GM12878 (cell line): ENCODE measurements around the gene MRPS15. TPM values are rescaled to one million over a fixed set of nuclear protein-coding genes. Genes with fewer than 3 reads are reported as not detected.

Experiments used
- ATAC-seq: fragments of 200-7000 bp; cut with Tn5 transposase; 3 replicates; pipeline ENCODE4 v1.9.1; 2020; ENCODE audit warnings: mild to moderate bottlenecking, moderate library complexity
- BruUV-seq: library from RNA; stranded (reverse); fragments of 400-500 nt; replicated peaks from 2 replicates; lab custom pipeline; 2021; lab: Mats Ljungman, UMichigan
- CTCF ChIA-PET: fragments of 300-600 bp; sonication (Branson Sonifier 250); formaldehyde crosslinking; extraction: SDS; loops from one replicate; lab custom pipeline; 2021; ENCODE audit warnings: inconsistent platforms; lab: Yijun Ruan, JAX
- POLR2A ChIA-PET: fragments of 350-600 bp; formaldehyde crosslinking; extraction: SDS; loops from one replicate; lab custom pipeline; 2021; ENCODE audit warnings: inconsistent platforms; lab: Charles Lee
- RAD21 ChIA-PET: fragments of 300-600 bp; sonication (Branson Sonifier 250); formaldehyde crosslinking; loops from one replicate; lab custom pipeline; 2023; ENCODE audit warnings: antibody characterized with exemption; ENCODE audit not compliant: unreplicated experiment; lab: Charles Lee
- SMC1A ChIA-PET: fragments of 300-600 bp; sonication (Branson Sonifier 250); formaldehyde crosslinking; loops from one replicate; lab custom pipeline; 2023; ENCODE audit not compliant: unreplicated experiment, uncharacterized antibody; lab: Charles Lee
- DNase-seq: peaks from one replicate; pipeline ENCODE4 v3.0.0-alpha.2; 2011; ENCODE audit warnings: low read depth, low spot score
- FAIRE-seq: peaks from 3 replicates; lab custom pipeline; 2011; peaks lifted over from hg19 to GRCh38; lab: Jason Lieb, UNC
- H2AFZ ChIP-seq: 2 replicates; pipeline ENCODE4 v1.6.0; 2011; ENCODE audit warnings: low read depth, low read length, control low read depth; ENCODE audit not compliant: control insufficient read depth
- H3K27ac ChIP-seq: 2 replicates; pipeline ENCODE4 v1.5.1; 2011; ENCODE audit warnings: control low read depth; ENCODE audit not compliant: control insufficient read depth, insufficient read depth
- H3K27me3 ChIP-seq, 2 experiments: replicated peaks in 1 of 2; 2 replicates each; pipeline versions ENCODE4 v1.6.0 to v1.6.1; 2011; ENCODE audit warnings: low read length in 1 of 2; ENCODE audit not compliant: control insufficient read depth in 2 of 2, insufficient read depth in 2 of 2
- H3K36me3 ChIP-seq, 2 experiments: 2 replicates each; pipeline ENCODE4 v1.5.1; 2011; ENCODE audit warnings: low read length in 1 of 2; ENCODE audit not compliant: control insufficient read depth in 2 of 2, insufficient read depth in 2 of 2
- H3K4me1 ChIP-seq: 2 replicates; pipeline ENCODE4 v1.6.1; 2011; ENCODE audit warnings: mild to moderate bottlenecking, low read length, moderate library complexity, mixed read lengths; ENCODE audit not compliant: control insufficient read depth, insufficient read depth
- H3K4me2 ChIP-seq: 2 replicates; pipeline ENCODE4 v1.6.0; 2011; ENCODE audit warnings: control low read depth; ENCODE audit not compliant: control insufficient read depth, insufficient read depth
- H3K4me3 ChIP-seq: fragments of 200-600 bp; sonication (generic); 2 replicates; pipeline ENCODE4 v1.5.1; 2016
- H3K79me2 ChIP-seq: 2 replicates; pipeline ENCODE4 v1.6.0; 2011; ENCODE audit warnings: low read length; ENCODE audit not compliant: control insufficient read depth, insufficient read depth
- H3K9ac ChIP-seq: 2 replicates; pipeline ENCODE4 v1.8.0; 2011; ENCODE audit warnings: low read length, control low read depth, mixed read lengths; ENCODE audit not compliant: control insufficient read depth, insufficient read depth
- H3K9me3 ChIP-seq: replicated peaks from 3 replicates; pipeline ENCODE4 v1.5.1; 2011; ENCODE audit warnings: mild to moderate bottlenecking, low read length; ENCODE audit not compliant: control insufficient read depth, insufficient read depth
- H4K20me1 ChIP-seq: 2 replicates; pipeline ENCODE4 v1.6.0; 2011; ENCODE audit not compliant: control insufficient read depth, insufficient read depth
- CHD2 ChIP-seq: IDR thresholded peaks from 2 replicates; pipeline ENCODE4 v1.6.1; 2011; ENCODE audit warnings: low read depth, low read length, improper control_type of control experiment, borderline replicate concordance
- E2F4 ChIP-seq: IDR thresholded peaks from 2 replicates; pipeline ENCODE4 v1.6.1; 2012; ENCODE audit warnings: low read depth, low read length, improper control_type of control experiment
- EED ChIP-seq: sonication (generic); IDR thresholded peaks from 2 replicates; pipeline ENCODE4 v1.6.1; 2016; ENCODE audit warnings: antibody characterized with exemption, low read depth
- ESRRA ChIP-seq: IDR thresholded peaks from 2 replicates; pipeline ENCODE4 v1.6.1; 2012; ENCODE audit warnings: mild to moderate bottlenecking, low read length, improper control_type of control experiment
- EZH2 ChIP-seq: IDR thresholded peaks from 2 replicates; pipeline ENCODE4 v1.6.1; 2012; ENCODE audit warnings: low read depth, mild to moderate bottlenecking, control low read depth, inconsistent platforms, low read length, borderline replicate concordance; ENCODE audit not compliant: control insufficient read depth
- FOXM1 ChIP-seq: IDR thresholded peaks from 2 replicates; pipeline ENCODE4 v1.6.1; 2012; ENCODE audit warnings: low read depth, mild to moderate bottlenecking, inconsistent platforms, low read length, moderate library complexity
- IRF4 ChIP-seq: IDR thresholded peaks from 2 replicates; pipeline ENCODE4 v1.6.1; 2011; ENCODE audit warnings: low read depth, low read length
- KDM1A ChIP-seq: fragments of 200-600 bp; sonication (generic); IDR thresholded peaks from 2 replicates; pipeline ENCODE4 v1.6.1; 2016; ENCODE audit warnings: borderline replicate concordance
- MTA2 ChIP-seq: fragments of 450-650 bp; IDR thresholded peaks from 2 replicates; pipeline ENCODE4 v1.6.1; 2016; ENCODE audit warnings: low read depth, mild to moderate bottlenecking, moderate library complexity
- NFYA ChIP-seq: IDR thresholded peaks from 2 replicates; pipeline ENCODE4 v1.6.1; 2011; ENCODE audit warnings: low read depth, mild to moderate bottlenecking, low read length, improper control_type of control experiment, borderline replicate concordance
- NKRF ChIP-seq: fragments of 450-650 bp; conservative IDR thresholded peaks from 2 replicates; pipeline ENCODE4 v1.6.1; 2017; ENCODE audit warnings: mild to moderate bottlenecking, moderate library complexity
- RAD21 ChIP-seq: IDR thresholded peaks from 2 replicates; pipeline ENCODE4 v1.6.1; 2011; ENCODE audit warnings: mild to moderate bottlenecking, low read depth, low read length, moderate library complexity; ENCODE audit not compliant: insufficient read depth
- RBBP5 ChIP-seq: fragments of 200-600 bp; sonication (generic); conservative IDR thresholded peaks from 2 replicates; pipeline ENCODE4 v1.6.1; 2016
- SREBF1 ChIP-seq: IDR thresholded peaks from 2 replicates; pipeline ENCODE4 v1.6.1; 2012; ENCODE audit warnings: mild to moderate bottlenecking, low read length
- TCF12 ChIP-seq: IDR thresholded peaks from 2 replicates; pipeline ENCODE4 v1.6.1; 2011; ENCODE audit warnings: low read depth, mild to moderate bottlenecking, low read length
- ZNF24 ChIP-seq: fragments of 450-650 bp; IDR thresholded peaks from 2 replicates; pipeline ENCODE4 v1.6.1; 2017; ENCODE audit warnings: antibody characterized with exemption, mild to moderate bottlenecking
- WGBS: methylation state at CpG from one replicate; pipeline ENCODE4 v1.1.6; 2016; ENCODE audit warnings: low lambda C conversion rate; ENCODE audit not compliant: insufficient replicate concordance, insufficient coverage; ENCODE audit errors: missing lambda C conversion rate; 5-methylcytosine and 5-hydroxymethylcytosine counted together
- in situ Hi-C: fragments of 300-500 bp; cut with MboI; formaldehyde crosslinking; loops from 9 replicates; pipeline ENCODE4 v1.14.3; 2018; ENCODE audit warnings: mixed read lengths
- intact Hi-C: fragments of 100-400 bp; cut with micrococcal nuclease; formaldehyde crosslinking; loops from one replicate; pipeline ENCODE4 v1.14.2; 2022; ENCODE audit not compliant: unreplicated experiment
- polyA plus RNA-seq, 11 experiments: library from polyadenylated mRNA; depleted of rRNA in 4 of 11; unstranded in 6 of 11; stranded (reverse) in 5 of 11; fragments of >200 nt; fragmentation: Nextera tagmentation in 4 of 11; fragmentation: Illumina TruSeq in 1 of 11; extraction: Ambion mirVana in 4 of 11; extraction: Trizol in 1 of 11; gene quantifications; 1 replicate in 1 of 11; 2 replicates in 10 of 11; pipeline versions ENCODE4 v1.2.1 to v1.2.3, GENCODE V29; 2011 to 2016; ENCODE audit warnings: inconsistent platforms in 2 of 11, missing spikeins in 2 of 11, low read depth in 1 of 11
- total RNA-seq, 4 experiments: library from RNA; depleted of rRNA in 3 of 4; stranded (reverse); fragments of >200 nt in 3 of 4; fragmentation: Illumina TruSeq in 1 of 4; extraction: Trizol in 1 of 4; gene quantifications; 2 replicates each; pipeline versions ENCODE4 v1.2.1 to v1.2.3, GENCODE V29; 2013 to 2021

Gene MRPS15
- total and polyA plus RNA-seq, 10 of the 15 experiments (the other 5 are each of a cell fraction or from before 2014, with no cell fraction given) = 41.1 to 207 (median 107) TPM

GRCh38 chr1:36475910-36476604 is 11.9 kb upstream of the MRPS15 start:
- FAIRE-seq (no peak), DNase-seq (no peak), ATAC-seq (no peak)
- Histone ChIP-seq H4K20me1 (no peaks in the 10 kb centered on the region), H3K9me3 (no peaks in the 10 kb centered on the region), H3K9ac (no peak overlapping the region), H3K79me2 (no peaks in the 10 kb centered on the region), H3K36me3 (no peaks in the 10 kb centered on the region), H3K27ac (no peak overlapping the region), H2AFZ (no peak overlapping the region), H3K27me3 (no peaks in the 10 kb centered on the region; a peak in 1 of 4 replicates), H3K4me2 (no peak overlapping the region), H3K4me1 (peaks cover 16% of the 10 kb centered on the region), H3K4me3 (no peak overlapping the region)
- 83% methylated on average over 7 of the region's 7 CpGs for WGBS
- TF ChIP-seq MTA2 = no peak
- TF ChIP-seq SREBF1 = no peak
- TF ChIP-seq FOXM1 = no peak
- TF ChIP-seq NFYA = no peak
- TF ChIP-seq IRF4 = no peak
- TF ChIP-seq ZNF24 = no peak
- TF ChIP-seq KDM1A = no peak
- no peak for TF ChIP-seq RBBP5
- ChIA-PET RAD21 (interaction anchor here (1.0 kb wide), 1 partner anchor 134 kb away, joined by 3 read pairs; no protein-coding TSS in a partner anchor), POLR2A (interaction anchor here (0.8 kb wide), 1 partner anchor 10 kb away, joined by 4 read pairs; no protein-coding TSS in a partner anchor), SMC1A (no interaction called here), CTCF (interaction anchor here (0.7 to 0.8 kb wide), 2 partner anchors 31 to 41 kb away, joined by 3 read pairs; no protein-coding TSS in a partner anchor)
- intact Hi-C loops = no loop called here
- no TSS peak for BruUV-seq
- in situ Hi-C loops = no loop called here

- 65% methylated on average over 9 of the region's 9 CpGs for WGBS
- no peaks in the 10 kb centered on the region; a peak in 1 of 4 replicates for H3K27me3 ChIP-seq
- FAIRE-seq (no peak), DNase-seq (no peak), ATAC-seq (no peak)
- H3K9ac ChIP-seq = no peak overlapping the region
- ChIA-PET CTCF (no interaction called here), SMC1A (no interaction called here), RAD21 (interaction anchor here (2.3 kb wide), 1 partner anchor 11 kb away, joined by 7 read pairs; the partner anchor contains the start of gene MRPS15), POLR2A (interaction anchor here (0.6 kb wide), 1 partner anchor 1314 kb away, joined by 3 read pairs; no protein-coding TSS in a partner anchor)
- in situ Hi-C loops (no loop called here), intact Hi-C loops (no loop called here)
- peaks cover 16% of the 10 kb centered on the region for H3K4me1 ChIP-seq
- no peaks in the 10 kb centered on the region for H3K36me3 ChIP-seq
- TF ChIP-seq CHD2 = no peak
- no peak for TF ChIP-seq RAD21
- no peak for TF ChIP-seq NKRF
- no peak for TF ChIP-seq ESRRA
- no peak for TF ChIP-seq EED
- no peak for TF ChIP-seq E2F4
- no peak for TF ChIP-seq TCF12
- TF ChIP-seq EZH2 = no peak
- H3K4me2 ChIP-seq = no peak overlapping the region
- no peaks in the 10 kb centered on the region for H3K79me2 ChIP-seq
- no TSS peak for BruUV-seq
- no peak overlapping the region for H3K27ac ChIP-seq
- no peaks in the 10 kb centered on the region for H3K9me3 ChIP-seq
- no peak overlapping the region for H3K4me3 ChIP-seq
- H4K20me1 ChIP-seq = no peaks in the 10 kb centered on the region
- no peak overlapping the region for H2AFZ ChIP-seq
Measured at GRCh38 chr1:36475341-36475740, 11.2 kb upstream of the MRPS15 start.
